DOHH2 (cell line): ENCODE results near the gene ICAM1.

Experiments
- H3F3A ChIP-seq: fragments of 200-600 bp; sonication (generic), shearing (Covaris generic); 2 replicates; pipeline ENCODE4 v1.6.0; 2016; ENCODE audit warnings: antibody characterized with exemption, mild to moderate bottlenecking; ENCODE audit not compliant: control insufficient read depth, insufficient read depth
- H3K27ac ChIP-seq: fragments of 200-600 bp; sonication (generic); 2 replicates; pipeline ENCODE4 v1.5.1; 2014; ENCODE audit warnings: low read depth, mild to moderate bottlenecking, low read length, moderate library complexity
- H3K27me3 ChIP-seq: fragments of 200-600 bp; sonication (generic); 2 replicates; pipeline ENCODE4 v1.6.1; 2014; ENCODE audit warnings: mild to moderate bottlenecking, low read length, mixed read lengths; ENCODE audit not compliant: control insufficient read depth
- H3K36me3 ChIP-seq: fragments of 200-600 bp; sonication (generic); 2 replicates; pipeline ENCODE4 v1.6.1; 2014; ENCODE audit warnings: mild to moderate bottlenecking, low read length, moderate library complexity, mixed read lengths; ENCODE audit not compliant: control insufficient read depth
- H3K4me1 ChIP-seq: fragments of 200-600 bp; sonication (generic); 2 replicates; pipeline ENCODE4 v1.6.1; 2014; ENCODE audit warnings: mild to moderate bottlenecking, low read length, mixed read lengths; ENCODE audit not compliant: control insufficient read depth
- H3K4me2 ChIP-seq: fragments of 200-600 bp; sonication (generic); 2 replicates; pipeline ENCODE4 v1.6.0; 2014; ENCODE audit warnings: mild to moderate bottlenecking, low read length, moderate library complexity
- H3K4me3 ChIP-seq: fragments of 200-600 bp; sonication (generic); 2 replicates; pipeline ENCODE4 v1.5.1; 2014; ENCODE audit warnings: mild to moderate bottlenecking, low read length, mixed read lengths
- H3K79me2 ChIP-seq: fragments of 200-600 bp; sonication (generic); 2 replicates; pipeline ENCODE4 v1.6.1; 2014; ENCODE audit warnings: mild to moderate bottlenecking, low read length, mixed read lengths; ENCODE audit not compliant: control insufficient read depth
- H3K9me2 ChIP-seq: fragments of 200-600 bp; sonication (generic); replicated peaks from 2 replicates; pipeline ENCODE4 v1.6.1; 2014; ENCODE audit warnings: mild to moderate bottlenecking, low read length, mixed read lengths; ENCODE audit not compliant: control insufficient read depth
- H3K9me3 ChIP-seq: fragments of 200-600 bp; sonication (generic); 2 replicates; pipeline ENCODE4 v1.6.1; 2014; ENCODE audit warnings: antibody characterized with exemption, low read length, mixed read lengths; ENCODE audit not compliant: control insufficient read depth, insufficient read depth
- H4K20me1 ChIP-seq: fragments of 200-600 bp; sonication (generic); 2 replicates; pipeline ENCODE4 v1.6.0; 2014; ENCODE audit warnings: low read depth, mild to moderate bottlenecking, antibody characterized with exemption, low read length, moderate library complexity; ENCODE audit not compliant: control insufficient read depth, insufficient read depth
- EZH2phosphoT487 ChIP-seq: fragments of 200-600 bp; sonication (generic); IDR thresholded peaks from 2 replicates; pipeline ENCODE4 v1.6.1; 2017; ENCODE audit warnings: borderline replicate concordance, mild to moderate bottlenecking, antibody characterized with exemption, low read length, moderate library complexity, mixed read lengths
- TF ChIP-seq, protein P1 (sequence below): fragments of 200-600 bp; sonication (generic); IDR thresholded peaks from one replicate; pipeline ENCODE4 v1.5.1; 2014; ENCODE audit warnings: antibody characterized with exemption, mild to moderate bottlenecking, low read depth, low read length; ENCODE audit not compliant: poor library complexity, severe bottlenecking

ICAM1 gene

DNA sequence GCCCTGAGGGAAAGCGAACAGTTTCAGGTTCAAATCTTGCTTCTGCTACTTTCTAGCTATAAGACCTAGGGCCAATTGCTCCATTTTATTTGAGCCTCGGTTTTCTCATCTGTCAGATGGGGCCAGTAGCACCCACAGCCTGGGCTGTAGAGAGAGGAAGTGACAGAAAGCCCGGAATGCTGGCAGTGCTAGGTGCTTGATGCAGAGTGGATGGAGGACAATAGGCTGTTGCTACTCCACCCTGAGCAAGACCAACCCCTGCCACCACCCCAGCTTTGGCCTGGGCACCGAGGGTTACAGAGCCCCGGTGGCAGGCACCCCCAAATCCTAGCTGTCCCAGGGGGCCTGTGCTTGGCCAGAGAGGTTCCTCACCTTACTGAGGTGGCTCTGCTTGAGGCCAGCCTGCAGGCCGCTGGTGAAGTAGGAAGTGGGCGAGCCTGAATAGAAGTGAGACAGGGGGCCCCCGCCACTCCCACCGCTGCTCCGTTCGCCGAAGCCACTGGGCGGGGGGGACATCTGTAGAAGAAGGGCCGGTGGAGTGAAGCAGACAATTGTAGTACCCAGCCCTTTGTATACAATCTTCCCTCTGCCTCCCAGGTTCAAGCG lies 47.0 kb downstream of the ICAM1 start:
- Histone ChIP-seq H3F3A (peaks cover 10% of the 10 kb centered on the region), H3K4me1 (peaks cover 14% of the 10 kb centered on the region), H3K4me3 (no peak overlapping the region), H3K27ac (no peak overlapping the region), H3K4me2 (no peak overlapping the region), H3K9me2 (no peaks in the 10 kb centered on the region), H3K79me2 (peaks cover 10% of the 10 kb centered on the region), H4K20me1 (no peaks in the 10 kb centered on the region), H3K36me3 (peaks cover 68% of the 10 kb centered on the region), H3K9me3 (no peaks in the 10 kb centered on the region), H3K27me3 (no peaks in the 10 kb centered on the region)
- TF ChIP-seq, protein P1, sequence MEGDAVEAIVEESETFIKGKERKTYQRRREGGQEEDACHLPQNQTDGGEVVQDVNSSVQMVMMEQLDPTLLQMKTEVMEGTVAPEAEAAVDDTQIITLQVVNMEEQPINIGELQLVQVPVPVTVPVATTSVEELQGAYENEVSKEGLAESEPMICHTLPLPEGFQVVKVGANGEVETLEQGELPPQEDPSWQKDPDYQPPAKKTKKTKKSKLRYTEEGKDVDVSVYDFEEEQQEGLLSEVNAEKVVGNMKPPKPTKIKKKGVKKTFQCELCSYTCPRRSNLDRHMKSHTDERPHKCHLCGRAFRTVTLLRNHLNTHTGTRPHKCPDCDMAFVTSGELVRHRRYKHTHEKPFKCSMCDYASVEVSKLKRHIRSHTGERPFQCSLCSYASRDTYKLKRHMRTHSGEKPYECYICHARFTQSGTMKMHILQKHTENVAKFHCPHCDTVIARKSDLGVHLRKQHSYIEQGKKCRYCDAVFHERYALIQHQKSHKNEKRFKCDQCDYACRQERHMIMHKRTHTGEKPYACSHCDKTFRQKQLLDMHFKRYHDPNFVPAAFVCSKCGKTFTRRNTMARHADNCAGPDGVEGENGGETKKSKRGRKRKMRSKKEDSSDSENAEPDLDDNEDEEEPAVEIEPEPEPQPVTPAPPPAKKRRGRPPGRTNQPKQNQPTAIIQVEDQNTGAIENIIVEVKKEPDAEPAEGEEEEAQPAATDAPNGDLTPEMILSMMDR: no peak
- no peak for TF ChIP-seq EZH2phosphoT487

GRCh38 chr19:10318807-10319682 lies 48.1 kb downstream of the ICAM1 start:
- TF ChIP-seq, protein P1: no peak
- TF ChIP-seq EZH2phosphoT487: no peak
- no peak overlapping the region for H3K27ac ChIP-seq
- no peaks in the 10 kb centered on the region for H4K20me1 ChIP-seq
- peaks cover 10% of the 10 kb centered on the region for H3K79me2 ChIP-seq
- H3F3A ChIP-seq: peaks cover 10% of the 10 kb centered on the region
- no peak overlapping the region for H3K4me3 ChIP-seq
- H3K9me3 ChIP-seq: no peaks in the 10 kb centered on the region
- no peaks in the 10 kb centered on the region for H3K27me3 ChIP-seq
- peaks cover 75% of the 10 kb centered on the region for H3K36me3 ChIP-seq
- H3K4me1 ChIP-seq: peaks cover 14% of the 10 kb centered on the region
- no peak overlapping the region for H3K4me2 ChIP-seq
- H3K9me2 ChIP-seq: no peaks in the 10 kb centered on the region

DNA sequence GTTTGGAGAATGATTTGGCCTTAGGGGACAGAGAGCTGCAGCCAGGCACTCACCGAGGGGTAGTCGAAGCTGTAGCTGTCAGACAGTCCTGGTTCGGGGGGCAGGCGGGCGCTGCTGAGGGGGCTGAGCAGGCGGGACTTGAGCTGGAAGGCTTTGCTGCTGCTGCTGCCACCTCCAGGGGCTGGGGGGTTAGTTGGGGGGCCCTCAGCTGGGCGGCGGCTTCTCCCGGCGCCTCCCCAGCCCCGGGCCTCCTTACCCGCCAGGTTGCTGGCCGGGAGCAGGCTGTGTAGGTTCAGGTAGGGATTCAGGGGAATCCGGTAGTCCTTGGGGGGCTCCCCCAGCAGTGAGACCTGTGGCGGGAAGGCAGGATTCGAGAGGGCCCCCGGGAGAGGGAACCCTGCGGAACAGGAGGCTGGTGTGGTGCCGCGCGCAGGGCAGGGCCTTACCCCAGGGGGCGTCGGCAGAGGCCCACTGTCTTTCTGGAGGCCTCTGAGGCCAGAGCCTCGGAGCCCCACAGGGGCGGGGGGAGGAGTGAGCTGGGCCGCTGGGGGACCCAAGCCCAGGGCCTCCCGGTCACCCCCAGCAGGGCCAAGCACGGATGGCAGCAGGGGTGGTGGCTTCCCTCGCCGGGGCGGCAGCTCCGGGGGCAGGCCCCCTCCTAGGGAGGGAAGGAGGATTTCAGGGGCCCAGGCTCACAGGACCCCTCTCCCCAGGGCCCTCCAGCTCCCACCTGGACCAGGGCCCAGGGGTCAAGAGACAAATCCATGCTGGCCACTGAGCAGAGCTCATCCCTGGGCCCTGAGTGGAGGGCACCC lies 49.9 kb downstream of the ICAM1 start:
- Histone ChIP-seq H3K36me3 (peaks cover 88% of the 10 kb centered on the region), H3K4me2 (no peak overlapping the region), H3K9me3 (no peaks in the 10 kb centered on the region), H3K27ac (no peak overlapping the region), H4K20me1 (no peaks in the 10 kb centered on the region), H3K79me2 (peaks cover 3% of the 10 kb centered on the region), H3K4me3 (no peak overlapping the region), H3K27me3 (no peaks in the 10 kb centered on the region), H3K4me1 (peaks cover 6% of the 10 kb centered on the region), H3K9me2 (no peaks in the 10 kb centered on the region), H3F3A (peaks cover 10% of the 10 kb centered on the region)
- TF ChIP-seq, protein P1: no peak
- TF ChIP-seq EZH2phosphoT487: no peak
